GM18505 (cell line): ENCODE results near the gene NT5DC2.

ENCODE experiments used
- ATAC-seq: cut with Tn5 transposase; IDR thresholded peaks from one replicate; pipeline ENCODE4 v1.9.1; 2021; ENCODE audit not compliant: unreplicated experiment
- POLR2A ChIP-seq: IDR thresholded peaks from 4 replicates; pipeline ENCODE4 v1.6.1; 2011; ENCODE audit warnings: borderline replicate concordance; ENCODE audit not compliant: insufficient read depth, insufficient read length; ENCODE audit errors: extremely low read depth

The NT5DC2 gene

DNA sequence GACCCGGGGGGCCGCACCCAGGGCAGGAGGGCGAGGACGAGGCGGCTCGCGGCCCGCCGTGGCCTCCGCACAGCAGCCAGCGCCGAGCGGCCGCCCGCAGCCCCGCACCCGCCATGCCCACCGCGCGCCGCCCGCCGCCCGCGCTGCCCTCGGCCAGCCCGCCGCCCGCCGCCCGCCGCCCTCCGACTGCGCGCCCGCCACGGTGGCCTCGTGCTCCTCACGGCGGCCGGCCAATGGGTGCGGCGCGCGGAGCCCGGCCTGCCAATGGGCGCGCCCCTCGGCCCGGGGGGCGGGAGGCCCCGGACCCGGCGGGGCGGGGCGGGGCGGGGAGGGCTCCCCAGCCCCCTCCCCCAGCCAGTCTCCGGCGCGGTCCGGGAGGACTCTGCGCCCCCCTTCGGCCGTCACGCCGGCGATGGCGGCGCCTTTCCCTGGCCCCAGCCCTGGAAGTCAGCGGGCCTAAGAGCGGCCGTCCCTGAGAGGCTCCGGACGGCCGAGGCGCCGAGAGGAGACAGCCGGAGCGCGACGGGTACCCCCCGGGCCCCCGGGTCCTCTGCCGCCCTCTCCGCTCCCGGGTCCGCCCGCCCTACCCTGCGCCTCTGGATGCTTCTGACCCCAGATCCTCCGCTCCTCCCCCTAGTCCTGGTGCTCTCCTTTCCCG, at the start of gene NT5DC2:
TSS of gene NT5DC2 (minus strand) at position 235 of the 658 bp plus-strand sequence. CDS start at position 115, 120 bp downstream.
- no peak for ATAC-seq
- peak; percentile 45 for TF ChIP-seq POLR2A

DNA sequence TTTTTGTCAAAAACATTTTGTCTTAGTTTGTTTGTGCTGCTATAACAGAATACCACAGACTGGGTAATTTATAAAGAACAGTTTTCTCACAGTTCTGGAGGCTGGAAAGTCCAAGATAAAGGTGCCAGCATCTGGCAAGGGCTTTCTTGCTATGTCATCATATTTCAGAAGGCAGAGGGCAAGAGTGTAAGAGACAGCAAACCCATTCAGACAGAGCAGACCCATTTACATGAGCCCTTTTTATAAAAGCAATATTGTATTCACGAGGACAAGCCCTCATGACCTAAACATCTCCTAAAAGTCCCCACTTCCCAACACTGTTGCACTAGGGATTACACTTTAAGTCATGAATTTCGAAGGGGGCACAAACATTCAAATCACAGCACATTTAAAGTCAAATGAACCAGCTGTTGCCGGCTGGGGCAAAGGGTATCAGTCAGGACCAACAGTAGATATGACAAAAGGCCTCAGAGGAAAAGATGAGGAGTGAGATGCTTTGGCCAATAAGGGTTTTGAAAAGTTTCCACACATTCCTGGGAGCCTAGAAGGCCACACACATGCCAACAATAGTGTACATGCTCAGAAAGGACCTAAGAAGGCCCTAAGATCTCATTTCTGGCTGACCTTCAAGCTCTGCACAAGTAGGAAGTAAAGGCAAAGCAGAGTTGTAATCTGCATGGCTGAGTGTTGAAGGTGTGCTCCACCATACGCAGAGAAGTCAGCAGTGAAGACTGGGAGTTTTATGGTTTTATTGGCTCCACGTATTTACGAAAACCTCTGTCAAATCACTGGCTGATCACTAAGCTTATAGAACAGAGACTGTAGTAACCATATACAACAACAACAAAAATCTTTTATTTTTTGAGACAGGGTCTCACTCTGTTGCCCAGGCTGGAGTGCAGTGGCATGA, 40.7 kb upstream of the NT5DC2 start:
- ATAC-seq = no peak
- no peak for TF ChIP-seq POLR2A

DNA sequence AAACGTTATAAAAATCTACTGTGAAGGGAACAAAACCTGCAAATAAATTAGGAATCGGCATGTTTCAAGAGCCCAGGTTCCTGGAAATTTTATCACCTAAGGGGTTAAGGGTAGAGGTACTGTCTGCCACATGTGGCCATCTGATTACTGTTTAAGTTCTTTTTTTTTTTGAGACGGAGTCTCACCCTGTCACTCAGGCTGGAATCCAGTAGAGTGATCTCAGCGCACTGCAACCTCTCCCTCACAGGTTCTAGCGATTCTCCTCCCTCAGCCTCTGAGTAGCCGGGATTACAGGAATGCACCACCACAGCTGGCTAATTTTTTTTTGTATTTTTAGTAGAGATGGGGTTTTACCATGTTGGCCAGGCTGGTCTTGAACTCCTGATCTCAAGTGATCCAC, 38.6 kb upstream of the NT5DC2 start:
- no peak for ATAC-seq
- TF ChIP-seq POLR2A = no peak

GRCh38 chr3:52570076-52570475, 36.4 kb upstream of the NT5DC2 start:
- TF ChIP-seq POLR2A = no peak
- no peak for ATAC-seq

DNA sequence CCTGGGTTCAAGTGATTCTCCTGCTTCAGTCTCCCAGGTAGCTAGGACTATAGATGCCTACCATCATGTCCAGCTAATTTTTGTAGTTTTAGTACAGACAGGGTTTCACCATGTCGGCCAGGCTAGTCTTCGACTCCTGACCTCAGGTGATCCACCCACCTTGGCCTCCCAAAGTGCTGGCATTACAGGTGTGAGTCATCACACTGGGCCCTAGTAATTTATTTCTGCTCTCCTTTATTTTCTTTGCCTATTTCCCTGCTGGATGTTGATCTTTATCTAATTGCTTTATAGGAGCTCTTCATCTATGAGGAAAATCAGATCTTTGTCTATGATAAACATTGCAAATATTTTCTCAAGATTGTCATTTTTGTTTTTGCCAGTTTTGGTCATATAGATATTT, 34.4 kb upstream of the NT5DC2 start:
- no peak for TF ChIP-seq POLR2A
- no peak for ATAC-seq

GRCh38 chr3:52563984-52564383, 30.3 kb upstream of the NT5DC2 start:
- no peak for TF ChIP-seq POLR2A
- no peak for ATAC-seq

- no peak for ATAC-seq
- TF ChIP-seq POLR2A = no peak
Measured at GRCh38 chr3:52561028-52561747, 27.5 kb upstream of the NT5DC2 start.

DNA sequence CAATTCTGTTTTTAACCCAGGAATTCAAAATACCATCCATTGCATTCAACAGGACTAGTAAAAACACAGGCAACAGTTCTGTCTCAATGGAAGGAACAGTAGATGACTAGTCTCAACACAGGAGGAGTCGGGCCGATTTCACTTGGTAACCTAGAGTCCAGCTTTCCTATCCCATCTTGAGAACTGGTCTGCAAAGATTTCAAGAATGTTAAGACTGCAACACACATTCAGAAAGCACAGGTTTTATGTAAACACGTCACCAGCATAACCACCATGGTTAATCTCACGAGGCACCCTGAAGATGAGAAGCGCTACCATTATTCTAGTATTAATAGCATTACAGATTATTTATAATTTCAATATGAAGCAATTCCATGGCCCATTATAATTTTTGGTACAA, 24.8 kb upstream of the NT5DC2 start:
- ATAC-seq = no peak
- no peak for TF ChIP-seq POLR2A

DNA sequence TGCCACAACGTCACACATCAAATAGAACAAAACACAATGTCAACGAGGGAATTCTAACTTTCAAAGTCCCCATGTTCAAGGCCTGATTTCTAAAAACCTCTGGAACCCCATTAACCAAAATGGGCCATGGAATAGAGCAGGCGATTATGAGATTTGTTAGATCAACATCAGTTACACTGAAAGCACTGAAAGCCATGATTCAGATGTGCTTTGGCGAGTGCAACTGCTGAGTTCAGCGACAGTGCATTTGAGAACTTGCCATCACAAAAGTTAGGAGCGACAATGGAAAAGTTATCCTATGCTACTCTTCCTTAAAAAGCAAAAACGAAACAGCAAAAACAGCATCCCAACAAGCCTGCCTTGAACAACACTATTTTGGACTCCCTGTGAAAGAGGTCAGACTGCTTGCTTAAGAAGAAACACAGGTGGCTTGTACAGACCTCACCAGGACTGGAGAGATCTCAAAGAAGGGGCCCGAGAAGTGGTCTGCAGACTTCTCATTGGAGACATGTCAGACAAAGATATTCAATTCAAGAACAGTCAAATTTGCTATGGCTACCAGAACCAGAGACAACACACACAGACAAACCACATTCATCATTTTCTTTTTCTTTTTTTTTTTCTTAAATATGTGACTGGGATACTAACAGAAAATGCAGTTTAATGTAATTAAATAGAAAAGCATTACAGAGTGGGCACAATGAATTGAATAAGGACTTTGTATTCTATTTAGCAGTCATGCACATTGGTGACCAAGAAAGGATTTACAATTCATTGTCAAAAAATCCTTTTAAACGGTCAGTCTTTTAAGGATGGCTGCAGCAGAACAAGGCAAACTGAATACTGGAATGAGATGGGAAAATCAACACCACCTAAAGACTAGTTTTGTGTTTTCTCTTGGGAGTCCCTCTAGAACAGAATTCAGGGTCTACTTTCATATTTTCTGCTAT, 23.6 kb upstream of the NT5DC2 start:
- TF ChIP-seq POLR2A = no peak

GRCh38 chr3:52555056-52555455, 21.4 kb upstream of the NT5DC2 start:
- ATAC-seq = no peak
- no peak for TF ChIP-seq POLR2A

More for the DNA sequence above, 23.6 kb upstream of the NT5DC2 start:
- no peak for ATAC-seq

- TF ChIP-seq POLR2A = no peak
- ATAC-seq = no peak
Measured at GRCh38 chr3:52554026-52554755, 20.5 kb upstream of the NT5DC2 start.

GRCh38 chr3:52552089-52552488, 18.4 kb upstream of the NT5DC2 start:
- no peak for ATAC-seq
- no peak for TF ChIP-seq POLR2A
